Measurements from ENCODE around the gene CD33. TPM values are rescaled to one million over a fixed set of nuclear protein-coding genes. Genes with fewer than 3 reads are reported as not detected.

Gene CD33
- total and polyA plus RNA-seq, 9 of the 15 experiments (the other 6 are each of a cell fraction or from before 2014, with no cell fraction given), result 36.1 to 88.6 (median 49.6) TPM

GRCh38 chr19:51211833-51212232 lies 13.0 kb upstream of the CD33 start:
- ChIA-PET POLR2A (interaction anchor here (0.9 kb wide), 1 partner anchor 13 kb away, joined by 3 read pairs; the partner anchor contains the start of gene CD33), CTCF (ENCODE audit: low intra/inter-chr PET ratio) (no interaction called here)
- Histone ChIP-seq H3K79me2 (ENCODE audit: control insufficient read depth, insufficient read depth, low read length) (no peaks in the 10 kb centered on the region), H3K4me1 (replicated peaks in 1 of 2; ENCODE audit: control insufficient read depth in 2 of 2, insufficient read depth in 2 of 2, low read length in 2 of 2) (peaks cover 0 to 8% of the 10 kb centered on the region in 2 experiments; a peak in 1 of 5 replicates), H3K27me3 (ENCODE audit: control insufficient read depth in 2 of 2, insufficient read depth in 2 of 2, low read length in 2 of 2) (peaks cover 0 to 5% of the 10 kb centered on the region in 2 experiments; a peak in 1 of 5 replicates), H3K4me2 (ENCODE audit: insufficient read depth, low read length) (no peak overlapping the region), H3K9me1 (ENCODE audit: control insufficient read depth, insufficient read depth, low read length) (no peaks in the 10 kb centered on the region), H3K36me3 (ENCODE audit: control insufficient read depth, insufficient read depth, low read length) (no peaks in the 10 kb centered on the region), H2AFZ (ENCODE audit: low read depth, low read length) (no peak overlapping the region), H3K27ac (ENCODE audit: extremely low read depth, low read depth, low read length) (no peak overlapping the region), H3K4me3 (no peak overlapping the region), H3K9me3 (replicated peaks; ENCODE audit: control insufficient read depth, insufficient read depth, low read depth, low read length) (no peaks in the 10 kb centered on the region), H3K9ac (ENCODE audit: insufficient read depth in 1 of 2, low read depth in 2 of 2, low read length in 2 of 2) (no peak overlapping the region), H4K20me1 (replicated peaks; ENCODE audit: control insufficient read depth, insufficient read depth, low read length) (no peaks in the 10 kb centered on the region)
- WGBS (ENCODE audit: insufficient coverage, low coverage, missing lambda C conversion rate), result 32% methylated on average over 4 of the region's 9 CpGs
- TF ChIP-seq ZNF133 (CRISPR knock-in tag; IDR thresholded peaks at IDR 0.05), result no peak
- TF ChIP-seq TOE1 (IDR thresholded peaks at IDR 0.05; ENCODE audit: borderline replicate concordance), result no peak
- no peak for TF ChIP-seq TOE1 (CRISPR knock-in tag; IDR thresholded peaks at IDR 0.05; ENCODE audit: borderline replicate concordance, low read depth)
- TF ChIP-seq, protein P1, sequence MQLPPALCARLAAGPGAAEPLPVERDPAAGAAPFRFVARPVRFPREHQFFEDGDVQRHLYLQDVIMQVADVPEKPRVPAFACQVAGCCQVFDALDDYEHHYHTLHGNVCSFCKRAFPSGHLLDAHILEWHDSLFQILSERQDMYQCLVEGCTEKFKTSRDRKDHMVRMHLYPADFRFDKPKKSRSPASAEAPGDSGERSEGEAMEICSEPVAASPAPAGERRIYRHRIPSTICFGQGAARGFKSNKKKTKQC (CRISPR knock-in tag; IDR thresholded peaks at IDR 0.05), result no peak
- TF ChIP-seq FOXM1 (IDR thresholded peaks at IDR 0.05; ENCODE audit: low read depth), result no peak
- TF ChIP-seq FOXM1 (CRISPR knock-in tag; IDR thresholded peaks at IDR 0.05; ENCODE audit: low read depth), result no peak
- no peak for TF ChIP-seq GATAD2A (IDR thresholded peaks at IDR 0.05)
- no peak for TF ChIP-seq RAD21 (CRISPR knock-in tag; conservative IDR thresholded peaks at IDR 0.05 in 1 of 2, IDR thresholded peaks at IDR 0.05 in 1 of 2)
- TF ChIP-seq SRSF3 (IDR thresholded peaks at IDR 0.05; ENCODE audit: insufficient read depth, low read length), result no peak
- no peak for TF ChIP-seq EHMT2 (IDR thresholded peaks at IDR 0.05)
- TF ChIP-seq, protein P2, sequence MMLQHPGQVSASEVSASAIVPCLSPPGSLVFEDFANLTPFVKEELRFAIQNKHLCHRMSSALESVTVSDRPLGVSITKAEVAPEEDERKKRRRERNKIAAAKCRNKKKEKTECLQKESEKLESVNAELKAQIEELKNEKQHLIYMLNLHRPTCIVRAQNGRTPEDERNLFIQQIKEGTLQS (IDR thresholded peaks at IDR 0.05), result no peak
- TF ChIP-seq, protein P2 (CRISPR knock-in tag; conservative IDR thresholded peaks at IDR 0.05), result no peak
- no peak for TF ChIP-seq CBFA2T2 (conservative IDR thresholded peaks at IDR 0.05)
- TF ChIP-seq NFATC3 (IDR thresholded peaks at IDR 0.05), result no peak
- TF ChIP-seq ATF6 (CRISPR knock-in tag; IDR thresholded peaks at IDR 0.05), result no peak
- TF ChIP-seq LARP7 (IDR thresholded peaks at IDR 0.05), result no peak
- no peak for TF ChIP-seq PBX2 (CRISPR knock-in tag; IDR thresholded peaks at IDR 0.05; ENCODE audit: low read depth)
- no peak for TF ChIP-seq PBX2 (tag; conservative IDR thresholded peaks at IDR 0.05; ENCODE audit: low read depth)
- no peak for TF ChIP-seq BRD4 (IDR thresholded peaks at IDR 0.05)
- no peak for DNase-seq (ENCODE audit: extremely low read depth in 1 of 4, low spot score in 3 of 4)
- no peak for FAIRE-seq
- in situ Hi-C loops (cut with MboI), result no loop called here
- ATAC-seq, result no peak
- BruUV-seq (replicated peaks), result no TSS peak
- intact Hi-C loops (cut with micrococcal nuclease), result no loop called here
